H1 (cell line): Measurements from ENCODE around the gene CHD3. TPM values are rescaled to one million over a fixed set of nuclear protein-coding genes. Genes with fewer than 3 reads are reported as not detected.

ENCODE experiments used
- CTCF ChIA-PET: fragments of 300-600 bp; sonication (Branson Sonifier 250); formaldehyde crosslinking; loops from one replicate; lab custom pipeline; 2021; ENCODE audit not compliant: partially characterized antibody; lab: Charles Lee
- POLR2A ChIA-PET: fragments of 300-600 bp; sonication (Branson Sonifier 250); formaldehyde crosslinking; loops from one replicate; lab custom pipeline; 2021; ENCODE audit warnings: inconsistent platforms; ENCODE audit not compliant: partially characterized antibody; lab: Charles Lee
- DNase-seq, 2 experiments: peaks; one replicate each; pipeline versions ENCODE4 v3.0.0 to v3.0.0-alpha.2; 2010 to 2022; ENCODE audit warnings: low spot score in 2 of 2, low read depth in 1 of 2, mixed read lengths in 1 of 2
- FAIRE-seq: peaks from 2 replicates; lab custom pipeline; 2011; peaks lifted over from hg19 to GRCh38; lab: Jason Lieb, UNC
- H2AFZ ChIP-seq: 2 replicates; pipeline ENCODE4 v1.8.1; 2012; ENCODE audit warnings: low read length, inconsistent platforms
- H2AK5ac ChIP-seq: 2 replicates; pipeline ENCODE4 v1.6.1; 2013; ENCODE audit warnings: low read depth, low read length
- H2BK120ac ChIP-seq: replicated peaks from 2 replicates; pipeline ENCODE3; 2013; ENCODE audit warnings: low read depth, low read length, inconsistent platforms
- H2BK12ac ChIP-seq: 2 replicates; pipeline ENCODE4 v1.6.1; 2013; ENCODE audit warnings: low read depth, low read length
- H2BK15ac ChIP-seq: 2 replicates; pipeline ENCODE4 v1.6.1; 2013; ENCODE audit warnings: low read length
- H2BK20ac ChIP-seq: 2 replicates; pipeline ENCODE4 v1.6.1; 2013; ENCODE audit warnings: low read length
- H2BK5ac ChIP-seq: 2 replicates; pipeline ENCODE4 v1.6.1; 2013; ENCODE audit warnings: low read depth, low read length
- H3K14ac ChIP-seq: 2 replicates; pipeline ENCODE4 v1.6.1; 2013; ENCODE audit warnings: inconsistent platforms; ENCODE audit not compliant: insufficient read length
- H3K18ac ChIP-seq: 2 replicates; pipeline ENCODE4 v1.6.1; 2013; ENCODE audit warnings: low read length; ENCODE audit errors: extremely low read depth
- H3K23ac ChIP-seq: 2 replicates; pipeline ENCODE4 v1.6.1; 2013; ENCODE audit warnings: inconsistent platforms; ENCODE audit not compliant: insufficient read length
- H3K23me2 ChIP-seq: 2 replicates; pipeline ENCODE4 v1.6.1; 2013; ENCODE audit warnings: low read depth, low read length
- H3K27ac ChIP-seq: 2 replicates; pipeline ENCODE4 v1.6.1; 2011; ENCODE audit warnings: low read depth, low read length, inconsistent platforms
- H3K27me3 ChIP-seq, 4 experiments: replicated peaks in 1 of 4; 1 replicate in 1 of 4; 2 replicates in 3 of 4; pipeline versions ENCODE4 v1.6.1 to v1.8.1; 2011 to 2013; ENCODE audit warnings: low read length in 3 of 4, mild to moderate bottlenecking in 3 of 4, inconsistent platforms in 2 of 4, mixed read lengths in 2 of 4, moderate library complexity in 1 of 4; ENCODE audit not compliant: control insufficient read depth in 3 of 4, insufficient read depth in 3 of 4; ENCODE audit errors: extremely low read depth in 1 of 4
- H3K36me3 ChIP-seq, 4 experiments: 2 replicates each; pipeline versions ENCODE4 v1.6.1 to v1.8.1; 2011 to 2013; ENCODE audit warnings: mild to moderate bottlenecking in 4 of 4, low read length in 3 of 4, moderate library complexity in 2 of 4, control low read depth in 1 of 4, inconsistent platforms in 1 of 4; ENCODE audit not compliant: insufficient read depth in 4 of 4, control insufficient read depth in 2 of 4
- H3K4ac ChIP-seq: replicated peaks from 2 replicates; pipeline ENCODE3; 2013; ENCODE audit warnings: low read length, low read depth, mixed read lengths, inconsistent platforms; ENCODE audit not compliant: insufficient read length
- H3K4me1 ChIP-seq, 4 experiments: replicated peaks in 1 of 4; 1 replicate in 1 of 4; 2 replicates in 3 of 4; pipeline versions ENCODE4 v1.6.1 to v1.8.1; 2011 to 2013; ENCODE audit warnings: low read length in 3 of 4, inconsistent platforms in 2 of 4, mixed read lengths in 1 of 4; ENCODE audit not compliant: insufficient read depth in 4 of 4, control insufficient read depth in 3 of 4
- H3K4me2 ChIP-seq, 2 experiments: 2 replicates each; pipeline versions ENCODE4 v1.6.1 to v1.8.1; 2011 to 2013; ENCODE audit warnings: low read depth in 2 of 2, low read length in 2 of 2, control low read depth in 1 of 2, inconsistent platforms in 1 of 2, mild to moderate bottlenecking in 1 of 2; ENCODE audit not compliant: insufficient read depth in 1 of 2
- H3K4me3 ChIP-seq, 4 experiments: fragments of 200-600, 300-600 bp in 1 of 4; sonication (generic), shearing (Covaris generic), sonication (Bioruptor Twin) in 1 of 4; 2 replicates each; pipeline versions ENCODE4 v1.5.1 to v1.8.1; 2011 to 2016; ENCODE audit warnings: low read length in 4 of 4, low read depth in 3 of 4, control low read depth in 2 of 4, inconsistent platforms in 2 of 4, mild to moderate bottlenecking in 2 of 4, mixed read lengths in 1 of 4, moderate library complexity in 1 of 4; ENCODE audit not compliant: insufficient read depth in 2 of 4; ENCODE audit errors: extremely low read depth in 1 of 4
- H3K56ac ChIP-seq: replicated peaks from 2 replicates; pipeline ENCODE3; 2013; ENCODE audit warnings: low read depth, mild to moderate bottlenecking, mixed read lengths, low read length, inconsistent platforms; ENCODE audit not compliant: insufficient read length
- H3K79me1 ChIP-seq: 2 replicates; pipeline ENCODE4 v1.6.1; 2013; ENCODE audit warnings: low read depth, low read length, control low read depth
- H3K79me2 ChIP-seq, 2 experiments: 2 replicates each; pipeline versions ENCODE4 v1.6.1 to v1.8.1; 2012 to 2013; ENCODE audit warnings: low read length in 2 of 2, mild to moderate bottlenecking in 2 of 2, inconsistent platforms in 1 of 2; ENCODE audit not compliant: insufficient read depth in 2 of 2, control insufficient read depth in 1 of 2
- H3K9ac ChIP-seq, 4 experiments: replicated peaks in 1 of 4; 1 replicate in 1 of 4; 2 replicates in 3 of 4; pipeline versions ENCODE4 v1.6.1 to v1.8.1; 2011 to 2013; ENCODE audit warnings: low read depth in 3 of 4, low read length in 3 of 4, control low read depth in 2 of 4, mild to moderate bottlenecking in 2 of 4, moderate library complexity in 2 of 4, inconsistent platforms in 1 of 4; ENCODE audit errors: extremely low read depth in 1 of 4
- H3K9me3 ChIP-seq, 2 experiments: 2 replicates each; pipeline versions ENCODE4 v1.6.1 to v1.8.1; 2012 to 2013; ENCODE audit warnings: mild to moderate bottlenecking in 2 of 2, moderate library complexity in 2 of 2, control low read depth in 1 of 2, inconsistent platforms in 1 of 2, low read depth in 1 of 2, low read length in 1 of 2, mixed read lengths in 1 of 2; ENCODE audit not compliant: insufficient read depth in 2 of 2
- H4K20me1 ChIP-seq, 2 experiments: replicated peaks in 1 of 2; 2 replicates each; pipeline versions ENCODE3 to v1.8.1; 2011 to 2013; ENCODE audit warnings: inconsistent platforms in 2 of 2, low read length in 2 of 2, mild to moderate bottlenecking in 1 of 2; ENCODE audit not compliant: insufficient read depth in 2 of 2, control insufficient read depth in 1 of 2
- H4K5ac ChIP-seq: 2 replicates; pipeline ENCODE4 v1.6.1; 2013; ENCODE audit warnings: low read length, low read depth, mixed read lengths, inconsistent platforms; ENCODE audit not compliant: insufficient read length
- H4K8ac ChIP-seq: 2 replicates; pipeline ENCODE4 v1.8.0; 2013; ENCODE audit warnings: mild to moderate bottlenecking, moderate library complexity, low read length, inconsistent platforms; ENCODE audit not compliant: insufficient read depth; ENCODE audit errors: extremely low read depth
- H4K91ac ChIP-seq: replicated peaks from 2 replicates; pipeline ENCODE3; 2013; ENCODE audit warnings: low read length, mixed read lengths, inconsistent platforms; ENCODE audit not compliant: insufficient read length
- ASH2L ChIP-seq: fragments of 200-600, 300-600 bp; sonication (generic); IDR thresholded peaks from one replicate; pipeline ENCODE4 v1.7.1; 2017; ENCODE audit warnings: low read length
- BACH1 ChIP-seq: IDR thresholded peaks from 2 replicates; pipeline ENCODE4 v1.6.1; 2012; ENCODE audit warnings: low read length, improper control_type of control experiment
- CHD2 ChIP-seq: IDR thresholded peaks from 2 replicates; pipeline ENCODE4 v1.6.1; 2012; ENCODE audit warnings: low read length, improper control_type of control experiment
- EZH2 ChIP-seq: fragments of 200-600 bp; sonication (generic); IDR thresholded peaks from 2 replicates; pipeline ENCODE4 v1.7.1; 2012; ENCODE audit warnings: low read depth, mild to moderate bottlenecking, moderate library complexity, low read length, inconsistent platforms; ENCODE audit not compliant: severe bottlenecking
- GTF2F1 ChIP-seq: IDR thresholded peaks from 2 replicates; pipeline ENCODE4 v1.6.1; 2012; ENCODE audit warnings: low read depth, low read length, improper control_type of control experiment, borderline replicate concordance
- KDM5A ChIP-seq: fragments of 200-600 bp; IDR thresholded peaks from 2 replicates; pipeline ENCODE4 v1.7.1; 2012; ENCODE audit warnings: mild to moderate bottlenecking, low read length, inconsistent platforms, mixed read lengths
- NRF1 ChIP-seq: IDR thresholded peaks from 2 replicates; pipeline ENCODE4 v1.6.1; 2011; ENCODE audit warnings: mild to moderate bottlenecking, low read depth, low read length, improper control_type of control experiment
- POLR2A ChIP-seq, 2 experiments: IDR thresholded peaks; 1 replicate in 1 of 2; 2 replicates in 1 of 2; pipeline ENCODE4 v1.6.1; 2011; ENCODE audit warnings: low read depth in 2 of 2, low read length in 2 of 2, mild to moderate bottlenecking in 2 of 2; ENCODE audit errors: control extremely low read depth in 1 of 2
- RBBP5 ChIP-seq: IDR thresholded peaks from 2 replicates; pipeline ENCODE4 v1.7.1; 2012; ENCODE audit warnings: low read depth, mild to moderate bottlenecking, inconsistent platforms, low read length, moderate library complexity, borderline replicate concordance
- SP1 ChIP-seq: IDR thresholded peaks from 2 replicates; pipeline ENCODE4 v1.6.1; 2011; ENCODE audit warnings: low read depth, low read length
- TAF7 ChIP-seq: optimal IDR thresholded peaks from 2 replicates; pipeline ENCODE3; 2011; ENCODE audit warnings: low read depth, mild to moderate bottlenecking, inconsistent platforms, low read length, moderate library complexity, borderline replicate concordance
- TBP ChIP-seq: IDR thresholded peaks from 2 replicates; pipeline ENCODE4 v1.6.1; 2011; ENCODE audit warnings: low read depth, low read length, improper control_type of control experiment
- TEAD4 ChIP-seq: IDR thresholded peaks from 2 replicates; pipeline ENCODE4 v1.6.1; 2012; ENCODE audit warnings: low read depth, low read length, inconsistent platforms, mixed read lengths
- WGBS, 2 experiments: shearing (Covaris generic) in 1 of 2; methylation state at CpG; one replicate each; pipeline versions ENCODE4 v1.1.6 to v1.1.7; 2013 to 2015; ENCODE audit warnings: low lambda C conversion rate in 2 of 2, mixed read lengths in 2 of 2, inconsistent platforms in 1 of 2, low coverage in 1 of 2, missing lambda C conversion rate in 1 of 2; ENCODE audit not compliant: insufficient replicate concordance in 2 of 2, insufficient coverage in 1 of 2, insufficient read length in 1 of 2; ENCODE audit errors: extremely low coverage in 1 of 2, missing lambda C conversion rate in 1 of 2; 5-methylcytosine and 5-hydroxymethylcytosine counted together
- polyA plus RNA-seq, 7 experiments: library from polyadenylated mRNA; depleted of rRNA in 3 of 7; stranded (reverse) in 5 of 7; unstranded in 2 of 7; fragments of >200 nt in 5 of 7; fragments of 200-250 nt in 2 of 7; gene quantifications; 1 replicate in 5 of 7; 2 replicates in 1 of 7; 4 replicates in 1 of 7; pipeline versions ENCODE4 v1.2.1 to v1.2.3, GENCODE V29; 2011 to 2013; ENCODE audit warnings: missing spikeins in 2 of 7, mixed read lengths in 2 of 7
- total RNA-seq: library from RNA; stranded (reverse); fragmentation: NEBNext Ultra II Directional; extraction: Animal tissue kit (Norgen Biotek cat#: 25700); gene quantifications from 2 replicates; pipeline ENCODE4 v1.2.1, GENCODE V29; 2021

CHD3 gene
- total and polyA plus RNA-seq, 2 of the 8 experiments (the other 6 are each of a cell fraction or from before 2014, with no cell fraction given): 12.3 to 12.9 TPM

DNA sequence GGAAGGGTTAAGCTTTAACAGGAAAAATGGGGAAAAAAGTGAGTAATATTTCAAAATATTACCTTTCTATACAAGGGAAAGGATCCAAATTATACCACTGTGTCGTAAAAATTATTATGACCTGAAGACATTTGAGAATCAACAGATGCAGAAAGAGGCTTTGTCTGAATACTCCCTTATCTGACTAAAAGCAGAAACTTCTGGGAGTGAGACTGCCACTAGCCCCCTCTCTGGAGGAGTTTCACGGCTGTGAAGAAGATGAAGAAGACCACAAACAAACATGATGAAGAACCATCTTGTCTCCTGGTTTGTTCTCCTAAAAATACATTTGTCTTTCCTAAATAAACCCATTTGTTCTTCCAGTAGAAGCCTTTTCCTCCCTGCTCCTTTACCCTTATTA lies 72.8 kb downstream of the CHD3 start:
- 83% methylated on average over 2 of the region's 2 CpGs; no CpG with 5 or more reads in 1 of the 2 experiments for WGBS, 2 experiments
- no peak overlapping the region for H3K4me3 ChIP-seq
- H3K79me1 ChIP-seq: no peaks in the 10 kb centered on the region
- no peak overlapping the region for H3K14ac ChIP-seq
- H3K23ac ChIP-seq: no peak overlapping the region
- no peaks in the 10 kb centered on the region for H3K9me3 ChIP-seq
- no peak overlapping the region for H4K5ac ChIP-seq
- no peaks in the 10 kb centered on the region for H4K20me1 ChIP-seq
- H3K27me3 ChIP-seq: no peaks in the 10 kb centered on the region; a peak in 2 of 7 replicates
- H4K91ac ChIP-seq: no peak overlapping the region
- no peak overlapping the region for H3K18ac ChIP-seq
- TF ChIP-seq ASH2L: no peak
- TF ChIP-seq TAF7: no peak
- no peak for TF ChIP-seq NRF1
- TF ChIP-seq CHD2: no peak
- no peak for TF ChIP-seq GTF2F1
- TF ChIP-seq SP1: no peak
- no peak for TF ChIP-seq KDM5A
- TF ChIP-seq RBBP5: no peak
- no peak for TF ChIP-seq EZH2
- TF ChIP-seq BACH1: no peak
- TF ChIP-seq POLR2A (IDR thresholded peaks at IDR 0.05; ENCODE audit: control extremely low read depth in 1 of 2, low read depth in 2 of 2, low read length in 2 of 2): no peak
- no peak for TF ChIP-seq TBP
- no peak for TF ChIP-seq TEAD4
- TF ChIP-seq, all 59 proteins: peak for 0
- Histone ChIP-seq H3K4me1 (no peaks in the 10 kb centered on the region), H3K9ac (no peak overlapping the region; a peak in 1 of 7 replicates), H2BK20ac (no peak overlapping the region), H3K4me2 (no peak overlapping the region), H2AFZ (no peak overlapping the region), H2BK5ac (no peak overlapping the region), H3K56ac (no peak overlapping the region), H3K79me2 (no peaks in the 10 kb centered on the region), H3K27ac (no peak overlapping the region), H2BK15ac (no peak overlapping the region), H2AK5ac (no peak overlapping the region), H3K23me2 (no peaks in the 10 kb centered on the region), H4K8ac (no peak overlapping the region), H3K4ac (no peak overlapping the region), H3K36me3 (no peaks in the 10 kb centered on the region), H2BK120ac (no peak overlapping the region), H2BK12ac (no peak overlapping the region)
- ChIA-PET CTCF (interaction anchor here (0.6 to 1.8 kb wide), 5 partner anchors 20 to 29 kb away, joined by 3 to 6 read pairs (median 3); no protein-coding TSS in a partner anchor), POLR2A (interaction anchor here (1.4 kb wide), 1 partner anchor 8 kb away, joined by 3 read pairs; no protein-coding TSS in a partner anchor)
- DNase-seq (no peak), FAIRE-seq (no peak)
